Nephron progenitor cell (in vitro differentiated cells): ENCODE results near the gene IFNL2.
A peak's percentile ranks its signal among the peaks of the same experiment; 100 is the strongest.
"Not testable (repeated sequence)": the region's sequence is repeated elsewhere in the genome, so short reads cannot be mapped to it uniquely, and the experiment has no call there.

Experiments
- DNase-seq: peaks from one replicate; pipeline ENCODE4 v3.0.0; 2021
- H3K27ac Mint-ChIP-seq: 2 replicates; pipeline ENCODE4 v1.8.0; 2021; ENCODE audit warnings: mild to moderate bottlenecking, moderate library complexity, mixed read lengths
- H3K27me3 Mint-ChIP-seq: 2 replicates; pipeline ENCODE4 v1.8.0; 2021; ENCODE audit warnings: mild to moderate bottlenecking, low read depth, mixed read lengths; ENCODE audit not compliant: poor library complexity
- H3K36me3 Mint-ChIP-seq: 2 replicates; pipeline ENCODE4 v1.8.0; 2021; ENCODE audit warnings: low read depth, mixed read lengths
- H3K4me1 Mint-ChIP-seq: 2 replicates; pipeline ENCODE4 v1.8.0; 2021; ENCODE audit warnings: mixed read lengths
- H3K4me3 Mint-ChIP-seq: 2 replicates; pipeline ENCODE4 v1.8.0; 2021; ENCODE audit warnings: mild to moderate bottlenecking, moderate library complexity, mixed read lengths
- H3K9me3 Mint-ChIP-seq: 2 replicates; pipeline ENCODE4 v1.8.0; 2021; ENCODE audit warnings: mild to moderate bottlenecking, moderate library complexity, mixed read lengths
- CTCF ChIP-seq: fragments of 200-600 bp; sonication (generic); IDR thresholded peaks from 2 replicates; pipeline ENCODE4 v1.5.0; 2021; ENCODE audit warnings: antibody characterized with exemption

Gene IFNL2

GRCh38 chr19:39262496-39262895, 5.7 kb upstream of the IFNL2 start:
- H3K27me3 Mint-ChIP-seq = peaks cover 83% of the 10 kb centered on the region
- no peaks in the 10 kb centered on the region for H3K36me3 Mint-ChIP-seq
- no peak overlapping the region for H3K4me3 Mint-ChIP-seq
- H3K27ac Mint-ChIP-seq = no peak overlapping the region
- TF ChIP-seq CTCF = no peak
- peaks cover 3% of the 10 kb centered on the region for H3K9me3 Mint-ChIP-seq
- DNase-seq = no peak
- H3K4me1 Mint-ChIP-seq = peaks cover 14% of the 10 kb centered on the region

- Mint-ChIP-seq H3K27me3 (peaks cover 85% of the 10 kb centered on the region), H3K36me3 (no peaks in the 10 kb centered on the region), H3K4me3 (peak overlapping the region; percentile 34), H3K4me1 (peaks cover 6% of the 10 kb centered on the region), H3K27ac (no peak overlapping the region), H3K9me3 (no peaks in the 10 kb centered on the region)
- DNase-seq = no peak
- no peak for TF ChIP-seq CTCF
Observed at GRCh38 chr19:39263912-39264305, 4.3 kb upstream of the IFNL2 start.

- H3K4me3 Mint-ChIP-seq = peak overlapping the region; percentile 34
- H3K36me3 Mint-ChIP-seq = no peaks in the 10 kb centered on the region
- DNase-seq = peak; percentile 62
- H3K27ac Mint-ChIP-seq = no peak overlapping the region
- H3K9me3 Mint-ChIP-seq = no peaks in the 10 kb centered on the region
- no peak for TF ChIP-seq CTCF
- H3K27me3 Mint-ChIP-seq = peaks cover 89% of the 10 kb centered on the region
- peaks cover 6% of the 10 kb centered on the region for H3K4me1 Mint-ChIP-seq
Observed at GRCh38 chr19:39264306-39265290, 3.6 kb upstream of the IFNL2 start.

GRCh38 chr19:39265321-39265916, 2.8 kb upstream of the IFNL2 start:
- H3K4me3 Mint-ChIP-seq = no peak overlapping the region
- no peaks in the 10 kb centered on the region for H3K36me3 Mint-ChIP-seq
- no peak overlapping the region for H3K27ac Mint-ChIP-seq
- peaks cover 14% of the 10 kb centered on the region for H3K4me1 Mint-ChIP-seq
- peaks cover 89% of the 10 kb centered on the region for H3K27me3 Mint-ChIP-seq
- DNase-seq = peak; percentile 30
- no peak for TF ChIP-seq CTCF
- H3K9me3 Mint-ChIP-seq = no peaks in the 10 kb centered on the region

- not testable (repeated sequence) for H3K27ac Mint-ChIP-seq, H3K36me3 Mint-ChIP-seq, DNase-seq, H3K9me3 Mint-ChIP-seq, H3K4me3 Mint-ChIP-seq
- H3K27me3 Mint-ChIP-seq = peaks cover 78% of the 10 kb centered on the region
- peaks cover 13% of the 10 kb centered on the region for H3K4me1 Mint-ChIP-seq
Observed at GRCh38 chr19:39268531-39269223, 481 bp downstream of the IFNL2 start.

GRCh38 chr19:39269369-39269768, 1.2 kb downstream of the IFNL2 start:
- Mint-ChIP-seq H3K27me3 (peaks cover 78% of the 10 kb centered on the region), H3K4me1 (peaks cover 11% of the 10 kb centered on the region)
- H3K4me3 Mint-ChIP-seq, H3K9me3 Mint-ChIP-seq, H3K36me3 Mint-ChIP-seq, DNase-seq, H3K27ac Mint-ChIP-seq: not testable (repeated sequence)
